GM19452 (cell line): ENCODE results near the gene LTB4R.

Experiments
- ATAC-seq: cut with Tn5 transposase; IDR thresholded peaks from one replicate; pipeline ENCODE4 v1.9.1; 2021; ENCODE audit not compliant: unreplicated experiment

LTB4R gene

GRCh38 chr14:24277606-24278321, 33.5 kb upstream of the LTB4R start:
- no peak for ATAC-seq

- ATAC-seq: no peak
Measured at GRCh38 chr14:24278424-24278823, 32.9 kb upstream of the LTB4R start.

GRCh38 chr14:24279301-24280186, 31.8 kb upstream of the LTB4R start:
- ATAC-seq: peak; percentile 57

GRCh38 chr14:24280797-24281460, 30.4 kb upstream of the LTB4R start:
- ATAC-seq: no peak

- no peak for ATAC-seq
Measured at GRCh38 chr14:24281636-24282035, 29.7 kb upstream of the LTB4R start.

- no peak for ATAC-seq
Measured at GRCh38 chr14:24282736-24283135, 28.6 kb upstream of the LTB4R start.

- no peak for ATAC-seq
Measured at GRCh38 chr14:24283796-24284460, 27.4 kb upstream of the LTB4R start.

- ATAC-seq: no peak
Measured at GRCh38 chr14:24284501-24285035, 26.7 kb upstream of the LTB4R start.

GRCh38 chr14:24285351-24285750, 26.0 kb upstream of the LTB4R start:
- ATAC-seq: no peak

- ATAC-seq: no peak
Measured at GRCh38 chr14:24286996-24287395, 24.3 kb upstream of the LTB4R start.

- peak; percentile 78 for ATAC-seq
Measured at GRCh38 chr14:24289649-24290280, 21.5 kb upstream of the LTB4R start.

GRCh38 chr14:24290746-24291145, 20.6 kb upstream of the LTB4R start:
- ATAC-seq: no peak

GRCh38 chr14:24291446-24292117, 19.7 kb upstream of the LTB4R start:
- ATAC-seq: no peak

GRCh38 chr14:24292118-24292807, 19.0 kb upstream of the LTB4R start:
- ATAC-seq: no peak

GRCh38 chr14:24293525-24293924, 17.8 kb upstream of the LTB4R start:
- ATAC-seq: no peak

GRCh38 chr14:24296341-24297157, 14.8 kb upstream of the LTB4R start:
- ATAC-seq: peak; percentile 55

GRCh38 chr14:24297190-24297964, 13.9 kb upstream of the LTB4R start:
- ATAC-seq: peak; percentile 36

GRCh38 chr14:24298892-24299254, 12.4 kb upstream of the LTB4R start:
- ATAC-seq: no peak
